IgD-negative memory B cell (primary cell): Measurements from ENCODE around the gene GPHN. TPM values are rescaled to one million over a fixed set of nuclear protein-coding genes. Genes with fewer than 3 reads are reported as not detected.
"Not testable (repeated sequence)": the region's sequence is repeated elsewhere in the genome, so short reads cannot be mapped to it uniquely, and the experiment has no call there.

Source experiments
- H3K27ac Mint-ChIP-seq, 3 donors: one replicate each; pipeline ENCODE4 v1.8.0; 2020 to 2022; ENCODE audit warnings: mild to moderate bottlenecking in 3 of 3, mixed read lengths in 3 of 3, moderate library complexity in 1 of 3
- H3K27me3 Mint-ChIP-seq: one replicate; pipeline ENCODE4 v1.8.0; 2021; ENCODE audit warnings: mixed read lengths
- H3K36me3 Mint-ChIP-seq: one replicate; pipeline ENCODE4 v1.8.0; 2020; ENCODE audit warnings: mild to moderate bottlenecking, mixed read lengths
- H3K4me1 Mint-ChIP-seq, 3 donors: one replicate each; pipeline ENCODE4 v1.8.0; 2020 to 2022; ENCODE audit warnings: mixed read lengths in 3 of 3, mild to moderate bottlenecking in 1 of 3
- H3K4me3 Mint-ChIP-seq, 4 donors: one replicate each; pipeline ENCODE4 v1.8.0; 2020 to 2022; ENCODE audit warnings: mild to moderate bottlenecking in 4 of 4, mixed read lengths in 4 of 4, moderate library complexity in 3 of 4
- H3K9me3 Mint-ChIP-seq, 3 donors: one replicate each; pipeline ENCODE4 v1.8.0; 2020 to 2021; ENCODE audit warnings: mixed read lengths in 3 of 3, mild to moderate bottlenecking in 1 of 3
- polyA plus RNA-seq: library from polyadenylated mRNA; unstranded; fragments of 300-500 nt; fragmentation: Illumina TruSeq; gene quantifications from one replicate; pipeline ENCODE4 v1.2.3, GENCODE V29; 2021

GPHN gene
- polyA plus RNA-seq, 1 donor from 2014 or later: 5.9 TPM

DNA sequence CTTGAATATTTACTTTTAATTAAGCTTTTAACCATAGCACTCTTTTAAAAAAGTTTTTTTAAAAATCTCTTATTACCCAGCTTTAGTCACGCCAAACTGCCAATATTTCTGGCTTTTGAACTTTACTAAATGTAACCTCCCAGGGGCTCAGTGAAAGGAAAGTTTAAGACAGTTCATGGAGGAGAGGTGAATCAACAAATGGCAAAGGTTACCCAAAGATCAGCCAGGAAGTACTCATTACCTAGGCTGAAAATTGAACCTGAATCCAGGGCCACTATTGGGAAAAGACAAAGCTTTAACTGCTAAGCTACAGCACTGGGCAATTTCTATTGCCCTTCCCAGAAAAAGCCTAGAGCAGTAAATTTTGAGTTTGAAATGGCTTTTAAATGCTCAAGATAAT is 282.2 kb downstream of the GPHN start:
- peaks cover 6 to 29% (median 8%) of the 10 kb centered on the region in 3 donors for H3K9me3 Mint-ChIP-seq
- H3K27ac Mint-ChIP-seq: no peak overlapping the region
- H3K4me1 Mint-ChIP-seq: no peaks in the 10 kb centered on the region
- H3K27me3 Mint-ChIP-seq: no peaks in the 10 kb centered on the region
- no peak overlapping the region for H3K4me3 Mint-ChIP-seq
- H3K36me3 Mint-ChIP-seq: peaks cover 2% of the 10 kb centered on the region

DNA sequence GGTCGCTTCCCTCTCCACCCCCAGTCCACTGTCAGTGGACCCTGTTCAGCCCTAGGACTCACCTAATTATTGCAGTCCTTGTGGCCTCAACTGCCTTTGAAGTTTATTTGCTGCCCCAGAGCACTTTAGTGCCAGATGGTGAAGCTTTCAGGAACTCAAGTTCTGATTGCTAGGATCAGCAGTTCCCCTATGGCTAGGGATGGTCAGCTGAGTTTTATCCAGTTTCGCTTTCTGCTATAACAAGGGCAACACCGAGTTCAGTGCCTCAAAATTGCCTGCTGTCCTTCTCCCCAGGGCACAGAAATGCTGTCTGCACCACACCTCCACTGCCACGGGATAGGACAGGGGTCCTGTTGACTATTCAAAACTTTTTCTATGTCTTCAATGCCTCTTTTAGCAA is 295.0 kb downstream of the GPHN start:
- peaks cover 11% of the 10 kb centered on the region for H3K36me3 Mint-ChIP-seq
- H3K27ac Mint-ChIP-seq: no peak overlapping the region
- H3K4me1 Mint-ChIP-seq: peaks cover 0 to 2% (median 0%) of the 10 kb centered on the region in 3 donors
- peaks cover 4 to 21% (median 17%) of the 10 kb centered on the region in 3 donors for H3K9me3 Mint-ChIP-seq
- no peaks in the 10 kb centered on the region for H3K27me3 Mint-ChIP-seq
- no peak overlapping the region for H3K4me3 Mint-ChIP-seq

DNA sequence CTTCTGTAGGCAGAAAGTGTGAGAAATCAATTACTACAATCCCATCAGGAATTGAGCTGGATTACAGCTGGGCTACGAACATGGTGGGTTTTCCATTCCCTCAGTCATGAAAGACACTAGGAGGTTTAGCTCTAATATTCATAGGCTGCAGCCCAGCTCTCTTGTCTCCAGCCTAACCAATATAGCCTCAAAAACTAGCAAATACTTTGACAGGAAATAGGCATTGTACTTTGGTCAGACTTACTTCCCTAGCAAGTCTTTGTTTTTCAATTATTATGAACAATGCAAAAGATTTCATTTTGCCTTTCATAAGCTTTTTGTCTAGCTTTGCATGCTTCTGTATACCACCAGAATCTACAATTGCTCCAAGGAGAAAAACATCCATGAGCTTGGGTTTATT is 296.2 kb downstream of the GPHN start:
- Mint-ChIP-seq H3K27me3 (no peaks in the 10 kb centered on the region), H3K4me3 (no peak overlapping the region), H3K4me1 (peaks cover 0 to 2% (median 0%) of the 10 kb centered on the region in 3 donors), H3K27ac (no peak overlapping the region), H3K36me3 (peaks cover 11% of the 10 kb centered on the region), H3K9me3 (peaks cover 4 to 17% (median 14%) of the 10 kb centered on the region in 3 donors)

DNA sequence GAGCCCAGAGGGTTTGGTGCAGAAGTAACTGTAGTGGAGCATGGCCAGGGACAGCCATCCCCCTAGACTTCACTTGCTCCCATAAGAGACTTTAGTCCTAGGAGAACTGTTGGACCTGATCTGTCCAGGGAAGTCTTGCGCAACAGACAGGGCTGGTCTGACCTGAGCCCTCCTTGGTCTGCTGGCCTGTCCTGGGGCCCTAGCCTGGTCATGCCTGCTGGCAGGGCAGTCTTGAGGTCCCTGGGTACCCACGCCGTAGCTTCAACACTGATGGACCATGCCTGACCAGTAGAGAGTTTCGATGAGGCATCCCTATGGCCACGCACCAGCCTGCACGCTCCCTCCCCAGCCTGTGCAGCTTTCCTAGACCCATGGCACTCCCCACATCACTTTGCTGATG is 305.7 kb downstream of the GPHN start:
- H3K36me3 Mint-ChIP-seq: peaks cover 10% of the 10 kb centered on the region
- H3K9me3 Mint-ChIP-seq: peaks cover 11 to 30% (median 14%) of the 10 kb centered on the region in 3 donors
- H3K4me1 Mint-ChIP-seq: no peaks in the 10 kb centered on the region
- H3K27me3 Mint-ChIP-seq: no peaks in the 10 kb centered on the region
- H3K27ac Mint-ChIP-seq: peak overlapping the region in 1 of 3 donors; percentile 71
- no peak overlapping the region for H3K4me3 Mint-ChIP-seq

GRCh38 chr14:66815687-66816086 is 307.7 kb downstream of the GPHN start:
- H3K27me3 Mint-ChIP-seq: no peaks in the 10 kb centered on the region
- peaks cover 10% of the 10 kb centered on the region for H3K36me3 Mint-ChIP-seq
- H3K27ac Mint-ChIP-seq: no peak overlapping the region
- no peaks in the 10 kb centered on the region for H3K4me1 Mint-ChIP-seq
- peak overlapping the region in 1 of 4 donors; percentile 9 for H3K4me3 Mint-ChIP-seq
- H3K9me3 Mint-ChIP-seq: peaks cover 11 to 30% (median 14%) of the 10 kb centered on the region in 3 donors

- Mint-ChIP-seq H3K9me3 (no peaks in the 10 kb centered on the region), H3K4me1 (no peaks in the 10 kb centered on the region), H3K27ac (no peak overlapping the region), H3K36me3 (peaks cover 9% of the 10 kb centered on the region), H3K27me3 (no peaks in the 10 kb centered on the region), H3K4me3 (no peak overlapping the region)
These were observed 316.3 kb downstream of the GPHN start for GRCh38 chr14:66824251-66824650.

GRCh38 chr14:66827182-66827581 is 319.2 kb downstream of the GPHN start:
- Mint-ChIP-seq H3K4me3 (no peak overlapping the region), H3K27ac (no peak overlapping the region), H3K27me3 (no peaks in the 10 kb centered on the region), H3K9me3 (peaks cover 0 to 1% (median 0%) of the 10 kb centered on the region in 3 donors), H3K36me3 (peaks cover 9% of the 10 kb centered on the region), H3K4me1 (no peaks in the 10 kb centered on the region)

- no peaks in the 10 kb centered on the region for H3K27me3 Mint-ChIP-seq
- no peaks in the 10 kb centered on the region for H3K4me1 Mint-ChIP-seq
- peaks cover 8% of the 10 kb centered on the region for H3K36me3 Mint-ChIP-seq
- peaks cover 0 to 7% (median 1%) of the 10 kb centered on the region in 3 donors for H3K9me3 Mint-ChIP-seq
- no peak overlapping the region for H3K27ac Mint-ChIP-seq
- no peak overlapping the region for H3K4me3 Mint-ChIP-seq
These were observed 323.2 kb downstream of the GPHN start for GRCh38 chr14:66831173-66831572.

DNA sequence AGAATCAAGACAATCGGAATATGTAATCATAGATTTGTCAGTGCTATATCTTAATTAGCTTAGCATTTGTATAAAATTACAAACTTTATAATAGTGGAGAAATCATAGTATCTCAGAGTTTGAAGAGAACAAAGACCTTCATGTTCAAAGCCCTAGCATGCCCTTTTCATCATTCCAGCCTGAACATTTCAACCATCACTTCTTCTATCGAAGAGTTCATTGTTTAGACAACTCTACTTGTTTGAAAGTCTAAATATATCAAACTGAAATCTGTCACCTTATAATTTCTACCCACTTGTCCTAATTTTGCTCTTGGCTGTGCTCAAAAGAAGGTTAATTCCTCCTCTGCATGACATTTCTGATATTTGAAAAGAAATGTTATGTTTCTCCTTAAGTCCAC is 325.9 kb downstream of the GPHN start:
- no peaks in the 10 kb centered on the region for H3K4me1 Mint-ChIP-seq
- peaks cover 0 to 7% (median 1%) of the 10 kb centered on the region in 3 donors for H3K9me3 Mint-ChIP-seq
- H3K27me3 Mint-ChIP-seq: no peaks in the 10 kb centered on the region
- H3K36me3 Mint-ChIP-seq: peaks cover 2% of the 10 kb centered on the region
- no peak overlapping the region for H3K4me3 Mint-ChIP-seq
- no peak overlapping the region for H3K27ac Mint-ChIP-seq

- H3K36me3 Mint-ChIP-seq, H3K27me3 Mint-ChIP-seq, H3K27ac Mint-ChIP-seq, H3K4me3 Mint-ChIP-seq, H3K4me1 Mint-ChIP-seq: not testable (repeated sequence)
- H3K9me3 Mint-ChIP-seq: peaks cover 0 to 12% (median 0%) of the 10 kb centered on the region in 3 donors
These were observed 329.5 kb downstream of the GPHN start for GRCh38 chr14:66837436-66837835.

DNA sequence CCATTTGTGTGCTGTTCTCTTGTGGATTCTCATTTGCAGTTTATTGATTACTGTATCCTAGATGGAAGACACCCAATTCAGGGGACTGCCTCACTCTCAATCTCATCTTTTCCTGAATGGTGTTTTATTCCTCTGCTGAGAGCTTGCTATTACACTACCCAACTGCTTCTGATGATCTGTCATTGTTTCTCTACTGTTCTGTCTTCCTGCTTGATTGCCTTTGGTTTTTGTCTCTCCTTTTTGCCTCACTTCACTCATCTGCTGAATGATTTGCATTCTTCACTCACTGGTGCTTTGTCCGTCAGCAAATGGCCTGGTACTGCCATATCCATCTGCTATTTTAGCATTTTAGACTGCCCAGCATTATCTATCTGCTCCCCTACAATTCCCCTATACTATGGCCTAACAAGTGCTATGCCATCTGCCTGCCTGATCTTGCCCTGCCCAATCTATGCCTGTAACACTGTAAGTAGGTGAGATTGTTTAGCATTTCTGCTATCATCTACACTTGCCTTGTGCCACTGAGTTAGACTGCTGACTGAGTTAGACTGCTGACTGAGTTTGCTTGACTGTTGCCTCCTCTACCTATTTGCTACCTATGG is 335.1 kb downstream of the GPHN start:
- Mint-ChIP-seq H3K27me3 (no peaks in the 10 kb centered on the region), H3K9me3 (peaks cover 0 to 5% (median 0%) of the 10 kb centered on the region in 3 donors), H3K4me3 (no peak overlapping the region), H3K4me1 (peaks cover 13 to 30% (median 21%) of the 10 kb centered on the region in 3 donors), H3K36me3 (no peaks in the 10 kb centered on the region), H3K27ac (peak overlapping the region in 1 of 3 donors; percentile 49)

DNA sequence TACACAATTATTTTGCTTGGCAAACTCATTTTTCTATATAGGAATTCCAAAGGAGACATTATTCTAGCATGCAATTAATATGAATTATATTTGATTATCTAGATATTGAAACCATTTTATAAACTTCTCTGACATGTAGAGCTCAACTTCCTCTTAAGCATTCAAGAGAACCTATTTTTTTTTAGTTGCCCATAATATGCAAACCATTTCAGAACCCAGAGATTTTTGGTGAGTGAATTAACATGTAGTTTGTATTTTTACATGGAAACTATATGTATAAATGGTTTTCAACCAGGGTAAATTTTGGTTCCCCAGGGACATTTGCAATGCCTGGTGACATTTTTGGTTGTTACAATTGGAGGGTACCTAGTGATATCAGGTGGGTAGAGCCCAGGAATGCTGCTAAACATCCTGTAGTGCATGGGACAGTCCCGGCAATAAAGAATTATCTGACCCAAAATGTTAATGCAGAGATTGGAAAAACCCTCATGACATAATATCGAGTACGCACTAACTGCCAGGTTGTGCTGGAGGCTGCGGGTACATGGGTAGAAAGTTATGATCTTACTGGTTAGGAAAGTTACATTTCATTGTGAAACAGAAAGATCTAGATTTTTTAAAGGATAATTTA is 342.4 kb downstream of the GPHN start:
- Mint-ChIP-seq H3K4me3 (peak overlapping the region in 2 of 4 donors; percentile 4 to 67), H3K27ac (peak overlapping the region in 2 of 3 donors; percentile 2 to 14), H3K27me3 (no peaks in the 10 kb centered on the region), H3K9me3 (peaks cover 0 to 4% (median 2%) of the 10 kb centered on the region in 3 donors), H3K36me3 (peaks cover 3% of the 10 kb centered on the region), H3K4me1 (peaks cover 7 to 26% (median 19%) of the 10 kb centered on the region in 3 donors)

DNA sequence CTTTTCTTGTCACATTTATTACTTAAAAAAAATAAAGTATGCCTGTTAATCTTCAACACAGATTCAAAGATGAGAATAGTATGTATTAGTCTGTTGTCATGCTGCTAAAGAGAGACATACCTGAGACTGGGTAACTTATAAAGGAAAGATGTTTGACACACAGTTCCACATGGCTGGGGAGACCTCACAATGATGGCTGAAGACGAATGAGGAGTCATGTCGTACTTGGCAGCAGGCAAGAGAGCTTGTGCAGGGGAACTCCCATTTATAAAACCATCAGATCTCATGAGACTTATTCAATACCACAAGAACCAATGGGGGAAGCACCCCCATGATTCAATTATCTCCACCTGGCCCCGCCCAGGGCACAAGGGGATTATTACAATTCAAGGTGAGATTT is 345.4 kb downstream of the GPHN start:
- Mint-ChIP-seq H3K36me3 (peaks cover 3% of the 10 kb centered on the region), H3K4me1 (peaks cover 5 to 11% (median 11%) of the 10 kb centered on the region in 3 donors), H3K27ac (no peak overlapping the region), H3K9me3 (peaks cover 0 to 7% (median 2%) of the 10 kb centered on the region in 3 donors), H3K4me3 (no peak overlapping the region), H3K27me3 (no peaks in the 10 kb centered on the region)

GRCh38 chr14:66857867-66858266 is 349.9 kb downstream of the GPHN start:
- H3K4me3 Mint-ChIP-seq: no peak overlapping the region
- no peaks in the 10 kb centered on the region for H3K4me1 Mint-ChIP-seq
- H3K27ac Mint-ChIP-seq: no peak overlapping the region
- H3K27me3 Mint-ChIP-seq: no peaks in the 10 kb centered on the region
- H3K36me3 Mint-ChIP-seq: peaks cover 3% of the 10 kb centered on the region
- peaks cover 3 to 28% (median 5%) of the 10 kb centered on the region in 3 donors for H3K9me3 Mint-ChIP-seq

DNA sequence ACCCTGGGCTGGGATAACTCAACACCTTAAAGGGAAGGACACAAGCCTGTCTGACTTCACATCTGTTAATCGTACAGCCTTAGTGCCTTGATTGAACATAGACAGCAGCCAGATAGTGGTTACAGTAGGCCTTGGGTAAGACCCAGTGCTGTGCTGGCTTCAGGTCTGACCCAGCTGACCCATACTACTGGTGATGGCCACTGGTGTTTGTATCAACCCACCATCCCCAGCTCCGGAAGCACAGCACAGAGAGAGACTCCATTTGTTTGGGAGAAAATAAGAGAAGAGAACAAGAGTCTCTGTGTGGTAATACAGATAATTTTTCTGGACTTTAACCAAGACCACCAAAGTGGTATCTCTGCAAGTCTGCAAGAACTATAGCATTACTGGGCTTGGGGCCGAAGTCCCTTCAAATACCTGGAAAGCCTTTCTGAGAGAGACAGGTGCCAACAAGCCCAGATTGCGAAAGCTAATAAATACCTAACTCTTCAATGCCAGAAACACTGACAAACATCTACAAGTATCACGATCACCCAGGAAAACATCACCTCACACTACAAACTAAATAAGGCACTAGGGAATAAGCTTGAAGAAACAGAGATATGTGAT is 351.2 kb downstream of the GPHN start:
- Mint-ChIP-seq H3K36me3 (no peaks in the 10 kb centered on the region), H3K27ac (no peak overlapping the region), H3K4me3 (no peak overlapping the region), H3K4me1 (no peaks in the 10 kb centered on the region), H3K9me3 (peaks cover 3 to 28% (median 3%) of the 10 kb centered on the region in 3 donors), H3K27me3 (no peaks in the 10 kb centered on the region)
